ENCODE results near the gene MVB12B.

DNA sequence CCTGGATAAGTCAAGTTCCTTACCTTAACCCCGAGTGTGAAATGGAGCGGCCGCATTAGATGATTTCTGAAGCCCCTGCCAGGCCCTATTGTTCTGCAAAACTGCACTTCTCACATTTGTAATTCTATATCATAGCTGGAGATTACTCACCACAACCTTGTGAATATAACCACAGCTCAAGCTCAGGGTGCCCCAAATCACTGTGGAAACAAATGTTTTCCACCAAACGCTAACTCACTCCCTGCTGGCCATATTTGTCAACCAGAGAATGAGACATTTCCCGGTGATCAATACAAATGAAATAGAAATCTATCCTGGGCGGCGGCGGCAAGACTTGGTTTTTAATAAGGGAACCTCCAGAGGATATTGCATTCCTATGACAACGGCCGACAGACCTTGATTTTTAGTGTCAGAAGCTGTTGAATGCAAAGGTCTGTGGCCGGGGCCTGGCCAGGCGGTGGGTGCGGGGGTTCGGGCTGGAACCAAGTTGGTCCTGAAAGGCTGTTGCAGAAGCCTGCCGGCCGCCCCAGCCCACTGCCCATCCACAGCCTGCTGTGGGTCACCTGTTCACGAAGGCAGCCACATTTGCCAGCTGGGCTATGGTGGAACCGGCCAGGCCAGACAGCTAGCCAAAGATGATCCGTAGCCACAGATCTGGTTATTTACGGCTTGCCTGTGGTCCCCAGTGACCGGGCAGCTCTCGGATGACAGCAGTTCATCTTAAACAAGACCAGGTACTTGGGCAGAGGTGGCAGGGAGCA, 193.2 kb downstream of the MVB12B start:
- TF ChIP-seq, protein P1, sequence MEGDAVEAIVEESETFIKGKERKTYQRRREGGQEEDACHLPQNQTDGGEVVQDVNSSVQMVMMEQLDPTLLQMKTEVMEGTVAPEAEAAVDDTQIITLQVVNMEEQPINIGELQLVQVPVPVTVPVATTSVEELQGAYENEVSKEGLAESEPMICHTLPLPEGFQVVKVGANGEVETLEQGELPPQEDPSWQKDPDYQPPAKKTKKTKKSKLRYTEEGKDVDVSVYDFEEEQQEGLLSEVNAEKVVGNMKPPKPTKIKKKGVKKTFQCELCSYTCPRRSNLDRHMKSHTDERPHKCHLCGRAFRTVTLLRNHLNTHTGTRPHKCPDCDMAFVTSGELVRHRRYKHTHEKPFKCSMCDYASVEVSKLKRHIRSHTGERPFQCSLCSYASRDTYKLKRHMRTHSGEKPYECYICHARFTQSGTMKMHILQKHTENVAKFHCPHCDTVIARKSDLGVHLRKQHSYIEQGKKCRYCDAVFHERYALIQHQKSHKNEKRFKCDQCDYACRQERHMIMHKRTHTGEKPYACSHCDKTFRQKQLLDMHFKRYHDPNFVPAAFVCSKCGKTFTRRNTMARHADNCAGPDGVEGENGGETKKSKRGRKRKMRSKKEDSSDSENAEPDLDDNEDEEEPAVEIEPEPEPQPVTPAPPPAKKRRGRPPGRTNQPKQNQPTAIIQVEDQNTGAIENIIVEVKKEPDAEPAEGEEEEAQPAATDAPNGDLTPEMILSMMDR (IDR thresholded peaks at IDR 0.05; ENCODE audit: insufficient read depth, low read length, poor library complexity, severe bottlenecking), result no peak
- no peak for TF ChIP-seq EZH2phosphoT487 (conservative IDR thresholded peaks at IDR 0.05; ENCODE audit: low read length)

All from SU-DHL-6 (cell line).